Thyroid gland (tissue), 4 donors: ENCODE measurements around the gene C1QTNF12. TPM values are rescaled to one million over a fixed set of nuclear protein-coding genes. Genes with fewer than 3 reads are reported as not detected.
A peak's percentile ranks its signal among the peaks of the same experiment; 100 is the strongest.

Experiments
- DNase-seq, 2 donors: peaks; one replicate each; pipeline ENCODE4 v3.0.0-alpha.2; 2019
- H3K27ac ChIP-seq, 3 donors: fragments of 200-600 bp; sonication (generic); 1 replicate in 2 of 3; 2 replicates in 1 of 3; pipeline ENCODE4 v1.5.1; 2016 to 2019; ENCODE audit warnings: mild to moderate bottlenecking in 1 of 3, moderate library complexity in 1 of 3
- H3K27me3 ChIP-seq: fragments of 200-600 bp; sonication (generic); one replicate; pipeline ENCODE4 v1.5.1; 2019
- H3K36me3 ChIP-seq, 2 donors: fragments of 200-600 bp; sonication (generic); one replicate each; pipeline ENCODE4 v1.5.1; 2016 to 2019
- H3K4me1 ChIP-seq, 2 donors: fragments of 200-600 bp; sonication (generic); one replicate each; pipeline ENCODE4 v1.5.1; 2017 to 2019
- H3K4me3 ChIP-seq, 3 donors: fragments of 200-600 bp; sonication (generic); replicated peaks in 1 of 3; 1 replicate in 2 of 3; 2 replicates in 1 of 3; pipeline ENCODE4 v1.5.1; 2016; ENCODE audit warnings: mild to moderate bottlenecking in 1 of 3
- H3K9me3 ChIP-seq: fragments of 200-600 bp; sonication (generic); one replicate; pipeline ENCODE4 v1.5.1; 2017
- POLR2A ChIP-seq, 2 donors: fragments of 450-650 bp; IDR thresholded peaks; one replicate each; pipeline ENCODE4 v1.6.1; 2017; ENCODE audit warnings: antibody characterized with exemption in 2 of 2, mild to moderate bottlenecking in 2 of 2, moderate library complexity in 1 of 2
- WGBS, 2 donors: methylation state at CpG; one replicate each; pipeline ENCODE4 v1.1.5; 2017; 5-methylcytosine and 5-hydroxymethylcytosine counted together
- intact Hi-C: fragments of 100-400 bp; cut with DNase I; formaldehyde crosslinking; loops from one replicate; pipeline ENCODE4 v1.15.1; 2023
- total RNA-seq, 4 donors: library from RNA; depleted of rRNA; stranded (reverse); fragments of >200 nt; gene quantifications; one replicate each; pipeline ENCODE4 v1.2.3, GENCODE V29; 2016
- TF ChIP-seq, protein P1 (sequence below), 6 experiments: fragments of 200-600 bp in 3 of 6; fragments of 450-650 bp in 3 of 6; sonication (generic) in 3 of 6; IDR thresholded peaks; one replicate each; pipeline ENCODE4 v1.5.1; 2016 to 2019; ENCODE audit warnings: antibody characterized with exemption in 6 of 6, mild to moderate bottlenecking in 2 of 6, inconsistent platforms in 1 of 6, moderate library complexity in 1 of 6

C1QTNF12 gene
- total RNA-seq, 4 donors from 2014 or later, result 0.83 TPM; not detected in 3

GRCh38 chr1:1290238-1290731 is 43.8 kb upstream of the C1QTNF12 start:
- 19 to 90% methylated on average over 4 of the region's 15 CpGs for WGBS, 2 donors
- Histone ChIP-seq H3K36me3 (no peaks in the 10 kb centered on the region), H3K4me1 (peaks cover 6 to 9% of the 10 kb centered on the region in 2 donors), H3K4me3 (no peak overlapping the region), H3K9me3 (no peaks in the 10 kb centered on the region), H3K27ac (no peak overlapping the region), H3K27me3 (no peaks in the 10 kb centered on the region)
- TF ChIP-seq, protein P1, sequence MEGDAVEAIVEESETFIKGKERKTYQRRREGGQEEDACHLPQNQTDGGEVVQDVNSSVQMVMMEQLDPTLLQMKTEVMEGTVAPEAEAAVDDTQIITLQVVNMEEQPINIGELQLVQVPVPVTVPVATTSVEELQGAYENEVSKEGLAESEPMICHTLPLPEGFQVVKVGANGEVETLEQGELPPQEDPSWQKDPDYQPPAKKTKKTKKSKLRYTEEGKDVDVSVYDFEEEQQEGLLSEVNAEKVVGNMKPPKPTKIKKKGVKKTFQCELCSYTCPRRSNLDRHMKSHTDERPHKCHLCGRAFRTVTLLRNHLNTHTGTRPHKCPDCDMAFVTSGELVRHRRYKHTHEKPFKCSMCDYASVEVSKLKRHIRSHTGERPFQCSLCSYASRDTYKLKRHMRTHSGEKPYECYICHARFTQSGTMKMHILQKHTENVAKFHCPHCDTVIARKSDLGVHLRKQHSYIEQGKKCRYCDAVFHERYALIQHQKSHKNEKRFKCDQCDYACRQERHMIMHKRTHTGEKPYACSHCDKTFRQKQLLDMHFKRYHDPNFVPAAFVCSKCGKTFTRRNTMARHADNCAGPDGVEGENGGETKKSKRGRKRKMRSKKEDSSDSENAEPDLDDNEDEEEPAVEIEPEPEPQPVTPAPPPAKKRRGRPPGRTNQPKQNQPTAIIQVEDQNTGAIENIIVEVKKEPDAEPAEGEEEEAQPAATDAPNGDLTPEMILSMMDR (IDR thresholded peaks at IDR 0.05), result peak in 4 of 6 experiments; percentile 13 to 45 (median 41)
- no peak for TF ChIP-seq POLR2A (IDR thresholded peaks at IDR 0.05)
- peak in 1 of 2 donors; percentile 48 for DNase-seq
- intact Hi-C loops, result loop anchor here (2.0 to 10.0 kb wide), 2 partner anchors 167 to 315 kb away; no protein-coding TSS in a partner anchor

- Histone ChIP-seq H3K4me1 (peaks cover 6 to 9% of the 10 kb centered on the region in 2 donors), H3K9me3 (no peaks in the 10 kb centered on the region), H3K36me3 (no peaks in the 10 kb centered on the region), H3K27ac (no peak overlapping the region), H3K4me3 (no peak overlapping the region), H3K27me3 (no peaks in the 10 kb centered on the region)
- TF ChIP-seq POLR2A (IDR thresholded peaks at IDR 0.05), result no peak
- TF ChIP-seq, protein P1 (IDR thresholded peaks at IDR 0.05), result no peak
- intact Hi-C loops, result no loop called here
- 73 to 84% methylated on average over 13 to 15 of the region's 46 CpGs for WGBS, 2 donors
- no peak for DNase-seq
These were observed 41.0 kb upstream of the C1QTNF12 start for GRCh38 chr1:1287288-1288110.

GRCh38 chr1:1286313-1287261 is 40.1 kb upstream of the C1QTNF12 start:
- intact Hi-C loops, result no loop called here
- H3K4me1 ChIP-seq, result peaks cover 11 to 12% of the 10 kb centered on the region in 2 donors
- TF ChIP-seq, protein P1 (IDR thresholded peaks at IDR 0.05), result no peak
- TF ChIP-seq POLR2A (IDR thresholded peaks at IDR 0.05), result no peak
- H3K4me3 ChIP-seq, result no peak overlapping the region
- DNase-seq, result no peak
- no peaks in the 10 kb centered on the region for H3K27me3 ChIP-seq
- H3K36me3 ChIP-seq, result no peaks in the 10 kb centered on the region
- H3K27ac ChIP-seq, result no peak overlapping the region
- 20 to 69% methylated on average over 1 to 13 of the region's 50 CpGs for WGBS, 2 donors
- H3K9me3 ChIP-seq, result no peaks in the 10 kb centered on the region

GRCh38 chr1:1285611-1286311 is 39.2 kb upstream of the C1QTNF12 start:
- DNase-seq, result no peak
- intact Hi-C loops, result no loop called here
- H3K4me1 ChIP-seq, result peaks cover 6 to 11% of the 10 kb centered on the region in 2 donors
- no peaks in the 10 kb centered on the region for H3K27me3 ChIP-seq
- 22 to 42% methylated on average over 11 to 19 of the region's 37 CpGs for WGBS, 2 donors
- no peaks in the 10 kb centered on the region for H3K36me3 ChIP-seq
- TF ChIP-seq POLR2A (IDR thresholded peaks at IDR 0.05), result no peak
- TF ChIP-seq, protein P1 (IDR thresholded peaks at IDR 0.05), result no peak
- H3K4me3 ChIP-seq, result no peak overlapping the region
- H3K9me3 ChIP-seq, result no peaks in the 10 kb centered on the region
- no peak overlapping the region for H3K27ac ChIP-seq
